Measurements from ENCODE around the gene OLFML2A. TPM values are rescaled to one million over a fixed set of nuclear protein-coding genes. Genes with fewer than 3 reads are reported as not detected.

OLFML2A gene
- total and polyA plus RNA-seq, 2 experiments from 2014 or later: 2.2 to 3.4 TPM

GRCh38 chr9:124788542-124789217 is 11.7 kb downstream of the OLFML2A start:
- no peak for DNase-seq (ENCODE audit: low spot score)
- Histone ChIP-seq H3K27ac (no peak overlapping the region), H3K4me3 (no peak overlapping the region), H3K79me2 (no peaks in the 10 kb centered on the region), H3K9me2 (replicated peaks; ENCODE audit: insufficient read depth) (no peaks in the 10 kb centered on the region), H3K36me3 (replicated peaks; ENCODE audit: insufficient read depth, low read depth) (no peaks in the 10 kb centered on the region), H3K27me3 (no peaks in the 10 kb centered on the region), H3K4me2 (no peak overlapping the region), H3K4me1 (ENCODE audit: insufficient read depth) (no peaks in the 10 kb centered on the region), H4K20me1 (ENCODE audit: insufficient read depth, poor library complexity, severe bottlenecking) (no peaks in the 10 kb centered on the region), H3K9me3 (ENCODE audit: low read depth) (no peaks in the 10 kb centered on the region), H2AFZ (no peak overlapping the region)
- TF ChIP-seq EZH2 (IDR thresholded peaks at IDR 0.05; ENCODE audit: borderline replicate concordance): no peak
- TF ChIP-seq CTCF (IDR thresholded peaks at IDR 0.05; ENCODE audit: poor library complexity): no peak
- TF ChIP-seq EZH2phosphoT487 (IDR thresholded peaks at IDR 0.05; ENCODE audit: low read depth, severe bottlenecking, unreplicated experiment): no peak
- WGBS (ENCODE audit: low lambda C conversion rate, missing lambda C conversion rate): 91% methylated on average over 3 of the region's 3 CpGs

- Histone ChIP-seq H3K4me2 (no peak overlapping the region), H3K27me3 (no peaks in the 10 kb centered on the region), H3K9me2 (replicated peaks; ENCODE audit: insufficient read depth) (no peaks in the 10 kb centered on the region), H3K79me2 (no peaks in the 10 kb centered on the region), H2AFZ (no peak overlapping the region), H3K4me1 (ENCODE audit: insufficient read depth) (no peaks in the 10 kb centered on the region), H3K4me3 (no peak overlapping the region), H3K9me3 (ENCODE audit: low read depth) (no peaks in the 10 kb centered on the region), H3K36me3 (replicated peaks; ENCODE audit: insufficient read depth, low read depth) (no peaks in the 10 kb centered on the region), H4K20me1 (ENCODE audit: insufficient read depth, poor library complexity, severe bottlenecking) (no peaks in the 10 kb centered on the region), H3K27ac (no peak overlapping the region)
- DNase-seq (ENCODE audit: low spot score): no peak
- 82% methylated on average over 2 of the region's 2 CpGs for WGBS (ENCODE audit: low lambda C conversion rate, missing lambda C conversion rate)
- TF ChIP-seq EZH2phosphoT487 (IDR thresholded peaks at IDR 0.05; ENCODE audit: low read depth, severe bottlenecking, unreplicated experiment): no peak
- no peak for TF ChIP-seq EZH2 (IDR thresholded peaks at IDR 0.05; ENCODE audit: borderline replicate concordance)
- TF ChIP-seq CTCF (IDR thresholded peaks at IDR 0.05; ENCODE audit: poor library complexity): no peak
These were observed 12.6 kb downstream of the OLFML2A start for GRCh38 chr9:124789531-124789930.

GRCh38 chr9:124790301-124790700 is 13.4 kb downstream of the OLFML2A start:
- Histone ChIP-seq H2AFZ (no peak overlapping the region), H3K4me2 (no peak overlapping the region), H4K20me1 (ENCODE audit: insufficient read depth, poor library complexity, severe bottlenecking) (no peaks in the 10 kb centered on the region), H3K4me1 (ENCODE audit: insufficient read depth) (no peaks in the 10 kb centered on the region), H3K36me3 (replicated peaks; ENCODE audit: insufficient read depth, low read depth) (no peaks in the 10 kb centered on the region), H3K27me3 (no peaks in the 10 kb centered on the region), H3K4me3 (no peak overlapping the region), H3K79me2 (no peaks in the 10 kb centered on the region), H3K9me2 (replicated peaks; ENCODE audit: insufficient read depth) (no peaks in the 10 kb centered on the region), H3K9me3 (ENCODE audit: low read depth) (no peaks in the 10 kb centered on the region), H3K27ac (no peak overlapping the region)
- TF ChIP-seq EZH2 (IDR thresholded peaks at IDR 0.05; ENCODE audit: borderline replicate concordance) (no peak), CTCF (IDR thresholded peaks at IDR 0.05; ENCODE audit: poor library complexity) (no peak), EZH2phosphoT487 (IDR thresholded peaks at IDR 0.05; ENCODE audit: low read depth, severe bottlenecking, unreplicated experiment) (no peak)
- DNase-seq (ENCODE audit: low spot score): no peak
- 94% methylated on average over 8 of the region's 8 CpGs for WGBS (ENCODE audit: low lambda C conversion rate, missing lambda C conversion rate)

Data from hepatocyte (in vitro differentiated cells).